Aorta (tissue), 5 donors: Measurements from ENCODE around the gene PTPRN2. TPM values are rescaled to one million over a fixed set of nuclear protein-coding genes. Genes with fewer than 3 reads are reported as not detected.

Experiments used
- ATAC-seq: fragments of 200-7000 bp; cut with Tn5 transposase; one replicate; pipeline ENCODE4 v1.9.1; 2022; ENCODE audit warnings: moderate library complexity; ENCODE audit not compliant: low FRiP score
- DNase-seq, 2 donors: peaks; one replicate each; pipeline ENCODE4 v3.0.0-alpha.2; 2020
- H3K27ac ChIP-seq, 2 donors: one replicate each; pipeline ENCODE4 v1.5.1; 2013; ENCODE audit warnings: low read length in 2 of 2, mild to moderate bottlenecking in 2 of 2, moderate library complexity in 2 of 2, control low read depth in 1 of 2, inconsistent platforms in 1 of 2, low read depth in 1 of 2
- H3K27me3 ChIP-seq, 2 donors: one replicate each; pipeline ENCODE4 v1.6.1; 2013; ENCODE audit warnings: control low read depth in 1 of 2, low read length in 1 of 2, mild to moderate bottlenecking in 1 of 2, moderate library complexity in 1 of 2; ENCODE audit not compliant: insufficient read depth in 2 of 2, control insufficient read depth in 1 of 2
- H3K36me3 ChIP-seq, 2 donors: one replicate each; pipeline ENCODE4 v1.6.1; 2013; ENCODE audit warnings: control low read depth in 1 of 2, low read length in 1 of 2, mild to moderate bottlenecking in 1 of 2; ENCODE audit not compliant: insufficient read depth in 2 of 2, control insufficient read depth in 1 of 2
- H3K4me1 ChIP-seq, 2 donors: one replicate each; pipeline ENCODE4 v1.6.1; 2013; ENCODE audit warnings: low read length in 2 of 2, control low read depth in 1 of 2, mild to moderate bottlenecking in 1 of 2, moderate library complexity in 1 of 2; ENCODE audit not compliant: insufficient read depth in 2 of 2, control insufficient read depth in 1 of 2
- H3K4me3 ChIP-seq, 2 donors: one replicate each; pipeline ENCODE4 v1.5.1; 2013; ENCODE audit warnings: low read length in 2 of 2, control low read depth in 1 of 2, mild to moderate bottlenecking in 1 of 2
- H3K9me3 ChIP-seq: one replicate; pipeline ENCODE4 v1.6.1; 2013; ENCODE audit warnings: mild to moderate bottlenecking, low read length; ENCODE audit not compliant: control insufficient read depth
- WGBS, 2 donors: extraction: QIAGEN DNeasy Blood & Tissue Kit; methylation state at CpG; one replicate each; pipeline ENCODE4 v1.1.7; 2013; 5-methylcytosine and 5-hydroxymethylcytosine counted together
- intact Hi-C, 2 donors: fragments of 100-400 bp; cut with DNase I; formaldehyde crosslinking; loops; one replicate each; pipeline versions ENCODE4 v1.14.2 to v1.15.0; 2022
- polyA plus RNA-seq, 2 donors: library from polyadenylated mRNA; stranded (reverse); fragments of 200-250 nt; gene quantifications; one replicate each; pipeline ENCODE4 v1.2.3, GENCODE V29; 2013
- total RNA-seq, 2 donors: library from RNA; stranded (reverse); fragmentation: NEBNext Ultra II Directional; extraction: Animal tissue kit (Norgen Biotek cat#: 25700); gene quantifications; one replicate each; pipeline ENCODE4 v1.2.1, GENCODE V29; 2021
- donor health status: healthy with polysubstance abuse.
- donor health status: Bipolar disorder and iron deficiency.
- donor health status: DM: no; HTN: no; CAD: no.
- donor health status: DM: no; HTN: no; CAD: no.
- donor health status: DM: yes; HTN: yes; CAD: no.

The PTPRN2 gene
- total and polyA plus RNA-seq, 4 donors = 0.67 to 3.3 (median 1.4) TPM

DNA sequence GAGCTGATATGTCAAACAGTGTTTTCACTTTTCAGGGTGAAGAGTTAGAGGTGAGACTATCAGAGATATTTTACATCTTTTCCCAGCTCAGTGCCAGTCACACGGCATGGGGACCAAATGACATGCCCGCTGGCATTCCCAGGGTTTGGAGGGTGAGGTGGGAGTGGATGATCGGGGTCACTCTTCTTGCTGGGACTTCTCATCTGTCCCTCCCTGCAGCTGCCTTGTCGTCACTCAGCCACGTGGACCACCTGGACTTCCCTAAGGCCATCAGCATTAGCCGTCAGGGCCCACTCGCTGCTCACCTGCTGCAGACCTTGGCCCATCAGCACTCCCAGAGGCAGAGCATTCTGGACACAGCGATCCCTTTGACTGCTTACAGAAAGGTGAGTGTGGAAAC is 949.1 kb downstream of the PTPRN2 start:
- no peaks in the 10 kb centered on the region for H3K4me1 ChIP-seq
- no peak overlapping the region for H3K27ac ChIP-seq
- ATAC-seq (no peak), DNase-seq (no peak)
- H3K36me3 ChIP-seq = no peaks in the 10 kb centered on the region
- H3K9me3 ChIP-seq = peaks cover 4% of the 10 kb centered on the region
- no peak overlapping the region for H3K4me3 ChIP-seq
- 89 to 90% methylated on average over 8 of the region's 8 CpGs for WGBS, 2 donors
- intact Hi-C loops = no loop called here
- H3K27me3 ChIP-seq = no peaks in the 10 kb centered on the region

DNA sequence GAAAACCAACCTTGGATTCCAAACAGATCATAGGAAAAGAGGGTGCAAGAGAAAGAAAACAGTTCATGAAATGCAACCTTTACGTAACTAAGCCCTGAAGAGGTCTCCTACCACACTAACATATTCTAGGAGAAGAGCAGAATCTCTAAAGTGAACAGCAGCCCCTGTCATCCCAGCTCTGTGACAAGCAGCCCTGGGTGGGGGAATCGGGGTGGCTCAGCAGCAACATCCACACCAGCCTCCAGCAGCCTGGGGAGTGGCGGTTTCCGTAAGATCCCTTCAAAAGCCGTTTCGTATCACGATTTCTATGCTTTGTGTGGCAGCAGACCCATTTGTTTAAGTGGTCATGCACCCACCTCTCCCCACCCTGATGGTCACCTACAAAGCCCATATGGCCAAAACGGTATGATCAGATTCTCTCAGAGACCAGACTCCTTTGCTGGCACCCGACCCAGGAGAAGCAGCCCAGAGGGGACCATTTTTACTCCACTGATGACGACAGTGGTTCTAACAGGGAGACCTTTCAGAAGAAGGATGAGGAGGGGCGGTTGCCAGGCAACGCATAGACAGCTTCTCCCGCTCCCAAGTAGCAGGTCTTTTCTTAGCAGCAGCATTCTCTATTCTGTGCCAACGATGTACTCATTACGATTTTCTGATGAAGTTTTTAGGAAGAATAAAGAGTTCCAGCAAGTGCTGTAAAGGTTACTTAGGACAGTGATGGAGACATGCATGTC is 950.2 kb downstream of the PTPRN2 start:
- intact Hi-C loops = no loop called here
- H3K4me3 ChIP-seq = no peak overlapping the region
- no peaks in the 10 kb centered on the region for H3K27me3 ChIP-seq
- no peak for DNase-seq
- 74 to 75% methylated on average over 15 of the region's 15 CpGs for WGBS, 2 donors
- H3K27ac ChIP-seq = no peak overlapping the region
- no peaks in the 10 kb centered on the region for H3K36me3 ChIP-seq
- no peak for ATAC-seq
- H3K9me3 ChIP-seq = peaks cover 4% of the 10 kb centered on the region
- H3K4me1 ChIP-seq = no peaks in the 10 kb centered on the region

DNA sequence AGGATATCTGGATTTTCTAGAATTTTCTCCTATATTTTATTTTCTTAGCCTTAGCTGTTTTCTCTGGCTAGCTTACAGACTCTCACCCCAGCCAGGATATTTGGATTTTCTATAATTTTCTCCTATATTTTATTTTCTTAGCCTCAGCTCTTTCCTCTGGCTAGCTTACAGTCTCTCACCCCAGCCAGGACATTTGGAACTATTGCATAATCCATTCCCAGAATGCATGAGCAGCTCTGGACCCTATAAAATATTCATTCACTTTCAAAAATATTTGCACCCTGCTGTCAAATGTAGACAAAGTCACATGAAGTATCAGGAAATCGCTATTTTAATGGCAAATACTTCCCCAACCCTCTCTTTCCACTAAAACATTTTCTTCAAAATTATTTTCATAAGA is 952.0 kb downstream of the PTPRN2 start:
- ATAC-seq = no peak
- Histone ChIP-seq H3K9me3 (peaks cover 4% of the 10 kb centered on the region), H3K4me1 (no peaks in the 10 kb centered on the region), H3K27me3 (no peaks in the 10 kb centered on the region), H3K4me3 (no peak overlapping the region), H3K36me3 (no peaks in the 10 kb centered on the region), H3K27ac (no peak overlapping the region)
- 44 to 61% methylated on average over 1 of the region's 1 CpG for WGBS, 2 donors
- intact Hi-C loops = no loop called here
- no peak for DNase-seq

DNA sequence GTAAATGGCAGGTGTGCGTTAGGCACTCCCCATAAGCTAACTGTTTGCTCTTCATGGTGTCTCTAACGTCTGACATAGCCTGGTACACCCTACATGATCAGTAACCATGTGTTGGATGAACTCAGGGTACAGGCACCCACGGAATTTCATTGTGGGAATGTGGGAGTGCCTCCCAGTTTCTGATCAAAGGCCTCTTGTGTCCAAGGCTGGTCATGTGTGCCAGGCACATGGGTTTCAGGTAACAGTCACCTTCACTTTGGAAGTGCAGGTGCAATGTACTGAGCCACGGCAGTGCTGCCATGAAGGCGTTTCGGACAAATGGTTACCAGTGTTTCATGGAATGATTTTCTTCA is 952.5 kb downstream of the PTPRN2 start:
- no peak overlapping the region for H3K27ac ChIP-seq
- no peaks in the 10 kb centered on the region for H3K4me1 ChIP-seq
- ATAC-seq (no peak), DNase-seq (no peak)
- no peak overlapping the region for H3K4me3 ChIP-seq
- H3K36me3 ChIP-seq = no peaks in the 10 kb centered on the region
- WGBS, 2 donors = 83 to 84% methylated on average over 6 of the region's 6 CpGs
- intact Hi-C loops = no loop called here
- H3K9me3 ChIP-seq = peaks cover 4% of the 10 kb centered on the region
- H3K27me3 ChIP-seq = no peaks in the 10 kb centered on the region

DNA sequence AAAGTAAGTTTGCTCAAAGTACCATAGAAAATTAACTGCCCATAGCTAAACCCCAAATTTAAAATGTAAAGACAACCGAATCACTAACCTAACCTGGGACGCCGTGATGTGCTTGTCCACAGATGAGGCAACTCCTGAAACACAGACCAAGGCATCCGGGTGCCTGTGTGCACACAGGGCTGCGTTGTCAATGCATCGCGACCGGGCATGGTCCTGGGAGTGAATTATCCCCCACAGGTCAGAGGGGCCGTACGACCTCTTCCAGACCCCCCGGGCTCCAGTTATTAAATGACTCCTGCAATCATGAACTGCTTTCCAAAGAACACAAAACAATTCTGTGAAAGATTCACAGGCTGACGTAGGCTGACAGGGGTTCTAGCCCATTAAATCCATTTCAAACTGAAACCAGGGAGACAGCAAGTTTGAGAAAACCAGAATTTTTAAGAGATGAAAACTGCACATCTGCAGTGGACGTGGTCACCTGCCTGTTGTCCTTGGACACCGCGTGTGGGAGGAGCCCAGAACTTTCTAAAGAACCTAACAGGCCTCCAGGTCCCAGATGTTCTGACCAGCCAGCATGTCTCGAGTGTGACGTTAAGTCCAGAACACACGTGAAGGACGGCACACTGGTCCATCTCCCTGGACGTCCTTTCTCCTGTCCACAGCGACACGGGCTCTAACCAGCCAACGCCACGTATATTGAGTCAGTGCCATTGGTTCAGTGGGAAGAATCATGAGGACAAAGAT is 953.0 kb downstream of the PTPRN2 start:
- DNase-seq (no peak), ATAC-seq (no peak)
- no peak overlapping the region for H3K27ac ChIP-seq
- WGBS, 2 donors = 73 to 75% methylated on average over 24 of the region's 24 CpGs
- H3K27me3 ChIP-seq = no peaks in the 10 kb centered on the region
- H3K4me3 ChIP-seq = no peak overlapping the region
- intact Hi-C loops = no loop called here
- H3K36me3 ChIP-seq = no peaks in the 10 kb centered on the region
- H3K4me1 ChIP-seq = no peaks in the 10 kb centered on the region
- H3K9me3 ChIP-seq = peaks cover 3% of the 10 kb centered on the region

DNA sequence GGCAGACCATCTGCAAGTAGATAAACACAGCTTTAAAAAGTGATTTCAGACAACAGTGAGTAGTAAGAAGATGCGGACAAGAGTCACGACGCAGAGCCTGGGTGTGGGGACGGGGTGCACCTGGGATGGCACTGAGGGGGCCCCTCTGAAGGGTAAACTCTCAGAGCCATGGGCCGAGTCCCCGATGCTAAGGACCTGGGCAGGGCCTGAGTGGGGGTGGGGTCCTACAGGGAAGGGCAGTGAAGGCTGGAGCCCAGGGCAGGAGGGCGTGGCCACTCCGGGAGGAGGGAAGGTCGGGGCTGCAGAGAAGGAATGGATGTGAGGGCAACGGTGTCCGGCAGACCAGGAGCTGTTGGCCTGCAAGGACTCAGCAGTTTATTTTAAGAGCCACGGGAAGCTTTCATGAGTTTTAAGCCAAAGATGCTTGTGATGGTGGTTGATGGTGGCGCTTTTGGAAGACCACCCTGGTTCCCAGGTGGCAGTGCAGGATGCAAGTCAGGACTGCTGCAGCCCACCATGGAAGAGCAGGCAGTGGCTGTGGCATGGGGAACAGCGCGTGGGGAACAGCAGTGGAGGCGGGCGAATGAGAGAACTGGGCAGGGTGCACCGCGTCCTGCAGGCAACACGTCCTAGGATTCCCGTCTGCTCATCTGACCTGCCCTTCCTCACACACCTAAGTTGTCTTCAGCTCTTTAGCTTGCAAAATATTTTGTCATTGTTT is 954.0 kb downstream of the PTPRN2 start:
- H3K4me1 ChIP-seq = no peaks in the 10 kb centered on the region
- DNase-seq = peak in 1 of 2 donors; percentile 60
- 76 to 77% methylated on average over 19 to 21 of the region's 21 CpGs for WGBS, 2 donors
- H3K27me3 ChIP-seq = no peaks in the 10 kb centered on the region
- intact Hi-C loops = no loop called here
- no peaks in the 10 kb centered on the region for H3K36me3 ChIP-seq
- H3K27ac ChIP-seq = no peak overlapping the region
- no peak overlapping the region for H3K4me3 ChIP-seq
- peaks cover 1% of the 10 kb centered on the region for H3K9me3 ChIP-seq
- ATAC-seq = no peak

DNA sequence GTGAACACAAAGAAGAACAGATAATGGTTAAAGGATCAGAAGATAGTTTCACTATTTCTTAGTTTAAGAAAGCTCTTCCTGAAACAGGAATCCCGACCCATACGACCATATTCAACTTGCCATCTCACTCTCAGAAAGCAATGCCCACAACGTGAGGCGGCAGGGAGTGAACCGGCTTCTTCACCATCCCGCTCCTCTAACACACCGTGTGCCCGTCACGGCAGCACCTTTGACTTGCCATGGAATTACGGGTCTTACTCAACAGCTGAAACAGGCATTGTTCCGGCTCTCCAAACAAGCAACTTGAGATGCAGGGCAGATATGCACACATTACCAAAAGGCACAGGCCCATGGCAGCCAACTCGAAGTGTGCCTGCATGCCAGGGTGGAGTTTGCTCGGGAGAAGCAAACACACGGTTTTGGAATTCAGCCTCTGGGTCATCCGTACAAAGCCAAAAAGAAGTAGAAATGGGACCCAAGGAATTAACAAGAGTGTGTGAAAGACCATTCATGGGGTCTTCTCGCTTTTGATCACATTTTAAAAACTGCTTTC is 957.2 kb downstream of the PTPRN2 start:
- intact Hi-C loops = no loop called here
- no peaks in the 10 kb centered on the region for H3K27me3 ChIP-seq
- 71 to 74% methylated on average over 16 of the region's 16 CpGs for WGBS, 2 donors
- no peak for DNase-seq
- H3K27ac ChIP-seq = no peak overlapping the region
- peaks cover 3% of the 10 kb centered on the region for H3K9me3 ChIP-seq
- no peak for ATAC-seq
- H3K4me3 ChIP-seq = no peak overlapping the region
- no peaks in the 10 kb centered on the region for H3K4me1 ChIP-seq
- H3K36me3 ChIP-seq = no peaks in the 10 kb centered on the region

DNA sequence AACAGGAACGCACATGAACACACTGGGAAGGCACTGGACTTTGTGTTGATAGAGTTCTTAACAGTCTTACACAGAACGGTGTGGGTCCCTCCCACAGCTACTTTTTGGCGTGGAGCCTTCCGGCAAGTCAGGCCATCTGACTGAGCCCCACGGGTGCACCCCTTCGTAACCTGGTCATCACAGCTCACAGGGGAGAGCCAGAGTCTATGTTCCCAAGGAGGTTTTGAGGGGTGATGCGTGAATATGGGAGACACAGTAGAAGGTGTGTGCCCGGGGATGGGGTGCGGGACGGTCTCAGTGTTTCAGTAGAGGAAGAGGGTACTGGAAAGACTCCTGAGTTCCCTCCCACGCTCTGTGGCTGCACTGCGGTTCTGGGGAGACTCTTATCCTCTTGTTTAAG is 959.2 kb downstream of the PTPRN2 start:
- intact Hi-C loops = no loop called here
- H3K27ac ChIP-seq = no peak overlapping the region

More for the DNA sequence above, 959.2 kb downstream of the PTPRN2 start:
- H3K27me3 ChIP-seq = no peaks in the 10 kb centered on the region
- ATAC-seq = no peak
- H3K4me3 ChIP-seq = no peak overlapping the region
- H3K36me3 ChIP-seq = no peaks in the 10 kb centered on the region
- peaks cover 2% of the 10 kb centered on the region for H3K9me3 ChIP-seq
- DNase-seq = no peak
- 87 to 88% methylated on average over 12 of the region's 12 CpGs for WGBS, 2 donors
- no peaks in the 10 kb centered on the region for H3K4me1 ChIP-seq
